Measurements from ENCODE around the gene GRAMD2A. TPM values are rescaled to one million over a fixed set of nuclear protein-coding genes. Genes with fewer than 3 reads are reported as not detected.

GRAMD2A gene
- total and polyA plus RNA-seq, 10 of the 15 experiments (the other 5 are each of a cell fraction or from before 2014, with no cell fraction given), result 0.02 to 0.35 TPM; not detected in 8

DNA sequence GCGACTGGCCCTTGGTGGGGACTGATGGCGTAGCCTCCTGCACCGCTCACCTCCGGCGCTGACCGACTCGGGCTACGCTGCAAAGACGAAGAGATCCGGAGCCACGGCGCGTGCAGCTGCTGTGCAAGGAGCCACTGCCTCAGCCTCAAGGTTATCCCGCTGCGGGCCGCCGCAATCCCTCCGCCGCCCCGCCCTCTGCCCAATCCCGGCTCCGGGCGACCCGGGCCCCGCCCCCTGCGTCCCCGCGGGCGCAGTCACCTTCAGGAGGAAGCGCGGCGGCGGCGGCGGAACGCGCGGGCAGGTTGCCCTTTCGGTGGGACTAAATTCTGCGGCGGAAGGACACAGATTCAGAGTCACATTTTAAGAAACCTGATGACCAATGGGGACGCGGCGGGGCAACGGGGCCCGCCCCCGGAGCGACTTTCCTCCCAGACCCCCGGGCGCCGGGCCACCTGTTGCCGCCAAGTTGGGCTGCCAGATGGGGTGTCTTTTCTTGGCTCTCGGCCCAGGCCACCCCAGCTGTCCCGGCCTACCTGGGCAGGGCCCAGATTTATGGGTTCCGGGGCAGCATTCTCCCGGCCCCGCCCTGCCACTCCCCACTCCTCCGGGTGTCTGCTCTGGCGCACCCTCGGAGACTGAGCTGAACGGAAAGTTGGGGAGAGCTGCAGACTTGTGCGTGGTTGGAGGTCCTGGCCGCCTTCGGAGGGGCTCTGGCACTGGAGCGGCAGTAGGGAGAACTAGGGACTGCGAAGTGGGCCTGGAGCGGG, 33.7 kb upstream of the GRAMD2A start, which contains the start of gene PKM (continued):
- TF ChIP-seq, protein P1, sequence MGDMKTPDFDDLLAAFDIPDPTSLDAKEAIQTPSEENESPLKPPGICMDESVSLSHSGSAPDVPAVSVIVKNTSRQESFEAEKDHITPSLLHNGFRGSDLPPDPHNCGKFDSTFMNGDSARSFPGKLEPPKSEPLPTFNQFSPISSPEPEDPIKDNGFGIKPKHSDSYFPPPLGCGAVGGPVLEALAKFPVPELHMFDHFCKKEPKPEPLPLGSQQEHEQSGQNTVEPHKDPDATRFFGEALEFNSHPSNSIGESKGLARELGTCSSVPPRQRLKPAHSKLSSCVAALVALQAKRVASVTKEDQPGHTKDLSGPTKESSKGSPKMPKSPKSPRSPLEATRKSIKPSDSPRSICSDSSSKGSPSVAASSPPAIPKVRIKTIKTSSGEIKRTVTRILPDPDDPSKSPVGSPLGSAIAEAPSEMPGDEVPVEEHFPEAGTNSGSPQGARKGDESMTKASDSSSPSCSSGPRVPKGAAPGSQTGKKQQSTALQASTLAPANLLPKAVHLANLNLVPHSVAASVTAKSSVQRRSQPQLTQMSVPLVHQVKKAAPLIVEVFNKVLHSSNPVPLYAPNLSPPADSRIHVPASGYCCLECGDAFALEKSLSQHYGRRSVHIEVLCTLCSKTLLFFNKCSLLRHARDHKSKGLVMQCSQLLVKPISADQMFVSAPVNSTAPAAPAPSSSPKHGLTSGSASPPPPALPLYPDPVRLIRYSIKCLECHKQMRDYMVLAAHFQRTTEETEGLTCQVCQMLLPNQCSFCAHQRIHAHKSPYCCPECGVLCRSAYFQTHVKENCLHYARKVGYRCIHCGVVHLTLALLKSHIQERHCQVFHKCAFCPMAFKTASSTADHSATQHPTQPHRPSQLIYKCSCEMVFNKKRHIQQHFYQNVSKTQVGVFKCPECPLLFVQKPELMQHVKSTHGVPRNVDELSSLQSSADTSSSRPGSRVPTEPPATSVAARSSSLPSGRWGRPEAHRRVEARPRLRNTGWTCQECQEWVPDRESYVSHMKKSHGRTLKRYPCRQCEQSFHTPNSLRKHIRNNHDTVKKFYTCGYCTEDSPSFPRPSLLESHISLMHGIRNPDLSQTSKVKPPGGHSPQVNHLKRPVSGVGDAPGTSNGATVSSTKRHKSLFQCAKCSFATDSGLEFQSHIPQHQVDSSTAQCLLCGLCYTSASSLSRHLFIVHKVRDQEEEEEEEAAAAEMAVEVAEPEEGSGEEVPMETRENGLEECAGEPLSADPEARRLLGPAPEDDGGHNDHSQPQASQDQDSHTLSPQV (IDR thresholded peaks at IDR 0.05), result no peak
- TF ChIP-seq EP300 (IDR thresholded peaks at IDR 0.05; ENCODE audit: borderline replicate concordance in 1 of 2, control insufficient read depth in 1 of 2, low read depth in 2 of 2, low read length in 2 of 2) (peak; percentile 24 to 34; a peak in 1 of 4 replicates), MTA3 (IDR thresholded peaks at IDR 0.05; ENCODE audit: borderline replicate concordance, low read length) (no peak), TCF3 (IDR thresholded peaks at IDR 0.05; ENCODE audit: borderline replicate concordance, insufficient read depth, low read depth, low read length) (peak; percentile 97), CREB1 (IDR thresholded peaks at IDR 0.05; ENCODE audit: low read depth) (no peak), RAD51 (IDR thresholded peaks at IDR 0.05) (no peak), CBX5 (IDR thresholded peaks at IDR 0.05; ENCODE audit: low read depth) (no peak), JUNB (IDR thresholded peaks at IDR 0.05) (no peak), KAT2A (conservative IDR thresholded peaks at IDR 0.05; ENCODE audit: control insufficient read depth, low read depth, low read length) (no peak), BCL3 (IDR thresholded peaks at IDR 0.05; ENCODE audit: borderline replicate concordance, insufficient read depth, low read depth, low read length, poor library complexity, severe bottlenecking) (peak; percentile 77), MXI1 (IDR thresholded peaks at IDR 0.05; ENCODE audit: low read depth, low read length) (peak; percentile 72), JUND (IDR thresholded peaks at IDR 0.05; ENCODE audit: low read depth, low read length) (no peak), MEF2A (IDR thresholded peaks at IDR 0.05; ENCODE audit: insufficient read depth, low read depth, low read length) (peak; percentile 5; the same call in 1 of the 2 replicates), CUX1 (IDR thresholded peaks at IDR 0.05; ENCODE audit: insufficient replicate concordance, low read depth, low read length) (no peak), FOXM1 (IDR thresholded peaks at IDR 0.05; ENCODE audit: low read depth, low read length) (no peak), HDAC6 (IDR thresholded peaks at IDR 0.05; ENCODE audit: unreplicated experiment) (no peak), SUPT20H (IDR thresholded peaks at IDR 0.05; ENCODE audit: borderline replicate concordance, control insufficient read depth, low read depth, low read length) (no peak), RAD21 (IDR thresholded peaks at IDR 0.05; ENCODE audit: insufficient read depth, low read depth, low read length) (no peak)
